ENCODE data around the gene DNAJC10.
"Not testable (repeated sequence)": the region's sequence is repeated elsewhere in the genome, so short reads cannot be mapped to it uniquely, and the experiment has no call there.

DNAJC10 gene

GRCh38 chr2:182726473-182726872, 10.4 kb downstream of the DNAJC10 start:
- no peak for DNase-seq

- DNase-seq = no peak
Measured at GRCh38 chr2:182728014-182728413, 12.0 kb downstream of the DNAJC10 start.

- DNase-seq = no peak
Measured at GRCh38 chr2:182729710-182730339, 13.8 kb downstream of the DNAJC10 start.

- DNase-seq = no peak
Measured at GRCh38 chr2:182730486-182730885, 14.4 kb downstream of the DNAJC10 start.

- no peak for DNase-seq
Measured at GRCh38 chr2:182732736-182733135, 16.7 kb downstream of the DNAJC10 start.

GRCh38 chr2:182733572-182733971, 17.5 kb downstream of the DNAJC10 start:
- DNase-seq = no peak

- DNase-seq = not testable (repeated sequence)
Measured at GRCh38 chr2:182736856-182737255, 20.8 kb downstream of the DNAJC10 start.

GRCh38 chr2:182740701-182741100, 24.6 kb downstream of the DNAJC10 start:
- no peak for DNase-seq

GRCh38 chr2:182741620-182742019, 25.6 kb downstream of the DNAJC10 start:
- DNase-seq = no peak

GRCh38 chr2:182744490-182744889, 28.4 kb downstream of the DNAJC10 start:
- DNase-seq = no peak

GRCh38 chr2:182745061-182745460, 29.0 kb downstream of the DNAJC10 start:
- DNase-seq = no peak

- not testable (repeated sequence) for DNase-seq
Measured at GRCh38 chr2:182745894-182746293, 29.8 kb downstream of the DNAJC10 start.

GRCh38 chr2:182754231-182754630, 38.2 kb downstream of the DNAJC10 start:
- no peak for DNase-seq

GRCh38 chr2:182758379-182758778, 42.3 kb downstream of the DNAJC10 start:
- DNase-seq = no peak

GRCh38 chr2:182761903-182762302, 45.8 kb downstream of the DNAJC10 start:
- no peak for DNase-seq

- peak; percentile 11 to 36 for DNase-seq
Measured at GRCh38 chr2:182763311-182763912, 47.4 kb downstream of the DNAJC10 start.

- no peak for DNase-seq
Measured at GRCh38 chr2:182766626-182767025, 50.6 kb downstream of the DNAJC10 start.

- DNase-seq = no peak
Measured at GRCh38 chr2:182767578-182767977, 51.5 kb downstream of the DNAJC10 start.

GRCh38 chr2:182768950-182769349, 52.9 kb downstream of the DNAJC10 start:
- DNase-seq = not testable (repeated sequence)

- DNase-seq = no peak
Measured at GRCh38 chr2:182779323-182779722, 63.3 kb downstream of the DNAJC10 start.

GRCh38 chr2:182781099-182781498, 65.0 kb downstream of the DNAJC10 start:
- DNase-seq = not testable (repeated sequence)

GRCh38 chr2:182782686-182783085, 66.6 kb downstream of the DNAJC10 start:
- DNase-seq = not testable (repeated sequence)

- DNase-seq = no peak
Measured at GRCh38 chr2:182784058-182784706, 68.1 kb downstream of the DNAJC10 start.

GRCh38 chr2:182784777-182785176, 68.7 kb downstream of the DNAJC10 start:
- DNase-seq = peak in 1 of 2 experiments; percentile 21

Data from NCI-H1930 (cell line).